ENCODE data around the gene MTRR.
A peak's percentile ranks its signal among the peaks of the same experiment; 100 is the strongest.

The MTRR gene

GRCh38 chr5:7857926-7858632, 10.9 kb upstream of the MTRR start:
- no peak for DNase-seq

- no peak for DNase-seq
Observed at GRCh38 chr5:7866196-7866595, 2.8 kb upstream of the MTRR start.

GRCh38 chr5:7867260-7867659, 1.7 kb upstream of the MTRR start:
- DNase-seq, result no peak

- DNase-seq, result no peak
Observed at GRCh38 chr5:7868427-7868772, 548 bp upstream of the MTRR start.

GRCh38 chr5:7869474-7870136, 657 bp downstream of the MTRR start:
- peak; percentile 47 for DNase-seq

- DNase-seq, result no peak
Observed at GRCh38 chr5:7871653-7872052, 2.7 kb downstream of the MTRR start.

GRCh38 chr5:7872517-7873130, 3.7 kb downstream of the MTRR start:
- DNase-seq, result no peak

GRCh38 chr5:7873216-7873615, 4.3 kb downstream of the MTRR start:
- DNase-seq, result no peak

- no peak for DNase-seq
Observed at GRCh38 chr5:7874639-7875038, 5.7 kb downstream of the MTRR start.

GRCh38 chr5:7875151-7875550, 6.2 kb downstream of the MTRR start:
- no peak for DNase-seq

GRCh38 chr5:7876867-7877266, 7.9 kb downstream of the MTRR start:
- peak; percentile 14 for DNase-seq

GRCh38 chr5:7877851-7878250, 8.9 kb downstream of the MTRR start:
- DNase-seq, result no peak

- peak; percentile 84 for DNase-seq
Observed at GRCh38 chr5:7878381-7878873, 9.5 kb downstream of the MTRR start.

- no peak for DNase-seq
Observed at GRCh38 chr5:7881091-7881490, 12.1 kb downstream of the MTRR start.

GRCh38 chr5:7881816-7882215, 12.9 kb downstream of the MTRR start:
- DNase-seq, result no peak

GRCh38 chr5:7882926-7883325, 14.0 kb downstream of the MTRR start:
- DNase-seq, result no peak

- no peak for DNase-seq
Observed at GRCh38 chr5:7884491-7885267, 15.7 kb downstream of the MTRR start.

GRCh38 chr5:7886849-7887475, 18.0 kb downstream of the MTRR start:
- DNase-seq, result peak; percentile 43

GRCh38 chr5:7888901-7889300, 20.0 kb downstream of the MTRR start:
- no peak for DNase-seq

GRCh38 chr5:7894439-7894838, 25.5 kb downstream of the MTRR start:
- DNase-seq, result no peak

- no peak for DNase-seq
Observed at GRCh38 chr5:7894860-7895259, 25.9 kb downstream of the MTRR start.

- DNase-seq, result peak; percentile 6
Observed at GRCh38 chr5:7897014-7897600, 28.2 kb downstream of the MTRR start.

- no peak for DNase-seq
Observed at GRCh38 chr5:7902201-7902600, 33.3 kb downstream of the MTRR start.
